NCI-H2171 (cell line): Measurements from ENCODE around the gene DNHD1.

Experiments
- DNase-seq: peaks from one replicate; lab custom pipeline; 2025; lab: John Stamatoyannopoulos, UW

DNHD1 gene

GRCh38 chr11:6587360-6587953 is 90.4 kb downstream of the DNHD1 start:
- DNase-seq = no peak

GRCh38 chr11:6588018-6588417 is 90.9 kb downstream of the DNHD1 start:
- no peak for DNase-seq

- no peak for DNase-seq
These were observed 97.2 kb downstream of the DNHD1 start for GRCh38 chr11:6594142-6594768.

GRCh38 chr11:6596239-6596877 is 99.3 kb downstream of the DNHD1 start:
- DNase-seq = no peak

GRCh38 chr11:6598555-6598954 is 101.5 kb downstream of the DNHD1 start:
- DNase-seq = no peak

- no peak for DNase-seq
These were observed 102.4 kb downstream of the DNHD1 start for GRCh38 chr11:6599449-6599848.

- DNase-seq = no peak
These were observed 102.9 kb downstream of the DNHD1 start for GRCh38 chr11:6599881-6600390.

- no peak for DNase-seq
These were observed 104.0 kb downstream of the DNHD1 start for GRCh38 chr11:6601041-6601461.

- no peak for DNase-seq
These were observed 105.2 kb downstream of the DNHD1 start for GRCh38 chr11:6602096-6602940.

- peak; percentile 46 for DNase-seq
These were observed 106.4 kb downstream of the DNHD1 start, which contains the start of the genes ILK and RRP8 for GRCh38 chr11:6603287-6604080. Gene ILK, plus strand, starts transcription at chr11:6603774. Its CDS starts 498 bp downstream, at chr11:6604272. Gene RRP8, minus strand, starts transcription at chr11:6603616. Its CDS starts 114 bp downstream, at chr11:6603502.

GRCh38 chr11:6604081-6604626 is 107.1 kb downstream of the DNHD1 start:
- no peak for DNase-seq

- no peak for DNase-seq
These were observed 107.7 kb downstream of the DNHD1 start for GRCh38 chr11:6604790-6605189.

GRCh38 chr11:6606471-6607189 is 109.5 kb downstream of the DNHD1 start:
- DNase-seq = no peak

- DNase-seq = no peak
These were observed 110.2 kb downstream of the DNHD1 start for GRCh38 chr11:6607190-6607795.

- no peak for DNase-seq
These were observed 110.9 kb downstream of the DNHD1 start for GRCh38 chr11:6608011-6608410.

GRCh38 chr11:6608726-6609501 is 111.8 kb downstream of the DNHD1 start:
- no peak for DNase-seq

GRCh38 chr11:6609502-6610015 is 112.5 kb downstream of the DNHD1 start:
- DNase-seq = no peak

- DNase-seq = no peak
These were observed 113.5 kb downstream of the DNHD1 start for GRCh38 chr11:6610591-6610990.
